ENCODE data around the gene EXOC1. TPM values are rescaled to one million over a fixed set of nuclear protein-coding genes. Genes with fewer than 3 reads are reported as not detected.

Gene EXOC1
- total RNA-seq, 1 experiment from 2014 or later, result 21.2 TPM

GRCh38 chr4:55808186-55808585 lies 45.3 kb upstream of the EXOC1 start:
- H3K4ac ChIP-seq (ENCODE audit: low read depth, low read length), result no peak overlapping the region
- H3K4me1 ChIP-seq (ENCODE audit: insufficient read depth, low read length), result no peaks in the 10 kb centered on the region
- H3K4me1 Mint-ChIP-seq, result 0 out of 4 replicates have a peak, but pooled peaks cover 0 to 4% of the 10 kb centered on the region in 2 experiments
- WGBS (ENCODE audit: extremely low coverage, insufficient read length, low lambda C conversion rate), result no CpG with 5 or more reads among the region's 2 CpGs
- no peak overlapping the region for H2BK20ac ChIP-seq (ENCODE audit: low read depth, low read length, poor library complexity, severe bottlenecking)
- H4K5ac ChIP-seq (ENCODE audit: insufficient read length, low read depth, low read length), result no peak overlapping the region
- H2BK5ac ChIP-seq (ENCODE audit: insufficient read length, low read length), result no peak overlapping the region
- no peak overlapping the region for H3K4me3 Mint-ChIP-seq
- no peak overlapping the region for H3K27ac Mint-ChIP-seq
- TF ChIP-seq CTCF (conservative IDR thresholded peaks at IDR 0.05), result no peak
- H3K4me2 ChIP-seq (ENCODE audit: insufficient read depth, insufficient read length, low read length), result no peak overlapping the region
- no peak overlapping the region for H2AFZ ChIP-seq (ENCODE audit: low read length)
- H3K9me3 ChIP-seq (ENCODE audit: control insufficient read depth, low read depth, low read length), result no peaks in the 10 kb centered on the region
- no peak overlapping the region for H4K8ac ChIP-seq (replicated peaks; ENCODE audit: insufficient read length, low read depth, low read length)
- DNase-seq, result no peak
- H3K27me3 ChIP-seq (ENCODE audit: insufficient read depth, low read length), result no peaks in the 10 kb centered on the region
- no peak overlapping the region for H3K56ac ChIP-seq (ENCODE audit: insufficient read length, low read depth, low read length)
- no peaks in the 10 kb centered on the region; the same call in 1 of the 2 replicates for H3K79me2 ChIP-seq (ENCODE audit: insufficient read depth, low read length)
- H2BK15ac ChIP-seq (ENCODE audit: low read depth, low read length), result no peak overlapping the region
- H3K9me3 Mint-ChIP-seq, result no peaks in the 10 kb centered on the region; a peak in 1 of 5 replicates
- H3T11ph ChIP-seq (ENCODE audit: low read length), result no peak overlapping the region
- no peak overlapping the region for H3K14ac ChIP-seq (ENCODE audit: insufficient read depth, low read length)
- H3K23ac ChIP-seq (ENCODE audit: insufficient read length, low read depth, low read length), result no peak overlapping the region
- H3K27me3 Mint-ChIP-seq (ENCODE audit: low read depth), result no peaks in the 10 kb centered on the region
- H3K27ac ChIP-seq (ENCODE audit: insufficient read length, low read depth, low read length), result no peak overlapping the region
- no peaks in the 10 kb centered on the region for H3K23me2 ChIP-seq (ENCODE audit: insufficient read length, low read depth, low read length, poor library complexity, severe bottlenecking)
- H2AK5ac ChIP-seq (ENCODE audit: insufficient read length, low read length), result no peak overlapping the region
- no peak overlapping the region for H3K18ac ChIP-seq (ENCODE audit: insufficient read length, low read depth, low read length)
- H3K9ac ChIP-seq (ENCODE audit: extremely low read depth, insufficient read length, low read length), result no peak overlapping the region
- no peaks in the 10 kb centered on the region for H3K79me1 ChIP-seq (ENCODE audit: insufficient read depth, low read depth, low read length, poor library complexity, severe bottlenecking)
- H2BK120ac ChIP-seq (ENCODE audit: low read depth, low read length, poor library complexity, severe bottlenecking), result no peak overlapping the region
- H4K91ac ChIP-seq (ENCODE audit: insufficient read length, low read depth, low read length), result no peak overlapping the region
- H4K20me1 ChIP-seq (ENCODE audit: control insufficient read depth, insufficient read depth, insufficient read length), result no peaks in the 10 kb centered on the region
- H2BK12ac ChIP-seq (ENCODE audit: insufficient read length, low read depth, low read length), result no peak overlapping the region
- H3K36me3 Mint-ChIP-seq (ENCODE audit: insufficient read depth in 1 of 3, low read depth in 3 of 3), result no peaks in the 10 kb centered on the region
